Measurements from ENCODE around the gene SFRP4. TPM values are rescaled to one million over a fixed set of nuclear protein-coding genes. Genes with fewer than 3 reads are reported as not detected.

SFRP4 gene
- total RNA-seq, 1 experiment from 2014 or later: not detected

DNA sequence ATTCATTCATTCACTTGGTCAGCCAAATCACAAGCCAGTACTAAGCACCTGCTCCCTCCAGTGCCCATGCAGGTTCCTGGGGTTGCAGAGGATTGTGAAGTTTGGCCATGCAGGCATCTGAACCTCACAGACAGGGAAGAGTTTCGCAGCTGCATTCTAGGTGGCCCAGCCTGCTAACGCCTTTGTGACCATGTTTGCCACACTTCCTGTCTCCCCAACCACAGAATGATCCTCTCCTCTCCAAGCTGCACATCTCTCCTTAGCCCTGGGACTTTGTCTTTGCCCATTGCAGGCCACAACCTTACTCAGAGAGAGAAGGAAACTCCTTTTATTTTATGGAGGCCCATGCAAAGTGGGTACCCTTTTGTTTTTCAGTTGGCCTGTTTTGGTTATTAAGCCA, 35.6 kb upstream of the SFRP4 start:
- H3K4me2 ChIP-seq (ENCODE audit: insufficient read depth, insufficient read length, low read length): no peak overlapping the region
- H4K20me1 ChIP-seq (ENCODE audit: control insufficient read depth, insufficient read depth, insufficient read length): no peaks in the 10 kb centered on the region
- no peak overlapping the region for H4K5ac ChIP-seq (ENCODE audit: insufficient read length, low read depth, low read length)
- H3K79me2 ChIP-seq (ENCODE audit: insufficient read depth, low read length): no peaks in the 10 kb centered on the region
- H2BK120ac ChIP-seq (ENCODE audit: low read depth, low read length, poor library complexity, severe bottlenecking): no peak overlapping the region
- no CpG with 5 or more reads among the region's 2 CpGs for WGBS (ENCODE audit: extremely low coverage, insufficient read length, low lambda C conversion rate)
- H3K4ac ChIP-seq (ENCODE audit: low read depth, low read length): no peak overlapping the region
- Mint-ChIP-seq H3K4me1 (peaks cover 7% of the 10 kb centered on the region in 2 experiments; a peak in 1 of 4 replicates), H3K27ac (no peak overlapping the region), H3K27me3 (ENCODE audit: low read depth) (no peaks in the 10 kb centered on the region; the same call in 1 of the 2 replicates), H3K4me3 (no peak overlapping the region), H3K36me3 (ENCODE audit: insufficient read depth in 1 of 3, low read depth in 3 of 3) (no peaks in the 10 kb centered on the region), H3K9me3 (no peaks in the 10 kb centered on the region)
- H3K4me1 ChIP-seq (ENCODE audit: insufficient read depth, low read length): no peaks in the 10 kb centered on the region
- no peak overlapping the region for H2BK12ac ChIP-seq (ENCODE audit: insufficient read length, low read depth, low read length)
- H3K9ac ChIP-seq (ENCODE audit: extremely low read depth, insufficient read length, low read length): no peak overlapping the region
- H2AK5ac ChIP-seq (ENCODE audit: insufficient read length, low read length): no peak overlapping the region
- H3K27ac ChIP-seq (ENCODE audit: insufficient read length, low read depth, low read length): no peak overlapping the region
- H2BK20ac ChIP-seq (ENCODE audit: low read depth, low read length, poor library complexity, severe bottlenecking): no peak overlapping the region
- DNase-seq: no peak
- no peak overlapping the region for H2AFZ ChIP-seq (ENCODE audit: low read length)
- H3K56ac ChIP-seq (ENCODE audit: insufficient read length, low read depth, low read length): no peak overlapping the region
- H4K91ac ChIP-seq (ENCODE audit: insufficient read length, low read depth, low read length): no peak overlapping the region
- H2BK5ac ChIP-seq (ENCODE audit: insufficient read length, low read length): no peak overlapping the region
- H3T11ph ChIP-seq (ENCODE audit: low read length): no peak overlapping the region
- H3K23ac ChIP-seq (ENCODE audit: insufficient read length, low read depth, low read length): no peak overlapping the region
- no peak overlapping the region for H3K18ac ChIP-seq (ENCODE audit: insufficient read length, low read depth, low read length)
- TF ChIP-seq, protein P1, sequence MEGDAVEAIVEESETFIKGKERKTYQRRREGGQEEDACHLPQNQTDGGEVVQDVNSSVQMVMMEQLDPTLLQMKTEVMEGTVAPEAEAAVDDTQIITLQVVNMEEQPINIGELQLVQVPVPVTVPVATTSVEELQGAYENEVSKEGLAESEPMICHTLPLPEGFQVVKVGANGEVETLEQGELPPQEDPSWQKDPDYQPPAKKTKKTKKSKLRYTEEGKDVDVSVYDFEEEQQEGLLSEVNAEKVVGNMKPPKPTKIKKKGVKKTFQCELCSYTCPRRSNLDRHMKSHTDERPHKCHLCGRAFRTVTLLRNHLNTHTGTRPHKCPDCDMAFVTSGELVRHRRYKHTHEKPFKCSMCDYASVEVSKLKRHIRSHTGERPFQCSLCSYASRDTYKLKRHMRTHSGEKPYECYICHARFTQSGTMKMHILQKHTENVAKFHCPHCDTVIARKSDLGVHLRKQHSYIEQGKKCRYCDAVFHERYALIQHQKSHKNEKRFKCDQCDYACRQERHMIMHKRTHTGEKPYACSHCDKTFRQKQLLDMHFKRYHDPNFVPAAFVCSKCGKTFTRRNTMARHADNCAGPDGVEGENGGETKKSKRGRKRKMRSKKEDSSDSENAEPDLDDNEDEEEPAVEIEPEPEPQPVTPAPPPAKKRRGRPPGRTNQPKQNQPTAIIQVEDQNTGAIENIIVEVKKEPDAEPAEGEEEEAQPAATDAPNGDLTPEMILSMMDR (conservative IDR thresholded peaks at IDR 0.05): no peak
- H3K14ac ChIP-seq (ENCODE audit: insufficient read depth, low read length): no peak overlapping the region
- no peaks in the 10 kb centered on the region for H3K79me1 ChIP-seq (ENCODE audit: insufficient read depth, low read depth, low read length, poor library complexity, severe bottlenecking)
- H3K9me3 ChIP-seq (ENCODE audit: control insufficient read depth, low read depth, low read length): no peaks in the 10 kb centered on the region
- no peak overlapping the region for H2BK15ac ChIP-seq (ENCODE audit: low read depth, low read length)
- H4K8ac ChIP-seq (replicated peaks; ENCODE audit: insufficient read length, low read depth, low read length): no peak overlapping the region
- no peaks in the 10 kb centered on the region for H3K23me2 ChIP-seq (ENCODE audit: insufficient read length, low read depth, low read length, poor library complexity, severe bottlenecking)
- no peaks in the 10 kb centered on the region for H3K27me3 ChIP-seq (ENCODE audit: insufficient read depth, low read length)
